ENCODE measurements around the gene DENND2D.

- TF ChIP-seq POLR2A (IDR thresholded peaks at IDR 0.05) (no peak), CTCF (IDR thresholded peaks at IDR 0.05) (no peak)
These were observed 20.8 kb upstream of the DENND2D start for GRCh38 chr1:111221276-111221632.

All from breast epithelium (tissue), 3 donors.